Measurements from ENCODE around the gene STK32A. TPM values are rescaled to one million over a fixed set of nuclear protein-coding genes. Genes with fewer than 3 reads are reported as not detected.
A peak's percentile ranks its signal among the peaks of the same experiment; 100 is the strongest.

STK32A gene
- total RNA-seq, 1 experiment from 2014 or later = 1.3 TPM

DNA sequence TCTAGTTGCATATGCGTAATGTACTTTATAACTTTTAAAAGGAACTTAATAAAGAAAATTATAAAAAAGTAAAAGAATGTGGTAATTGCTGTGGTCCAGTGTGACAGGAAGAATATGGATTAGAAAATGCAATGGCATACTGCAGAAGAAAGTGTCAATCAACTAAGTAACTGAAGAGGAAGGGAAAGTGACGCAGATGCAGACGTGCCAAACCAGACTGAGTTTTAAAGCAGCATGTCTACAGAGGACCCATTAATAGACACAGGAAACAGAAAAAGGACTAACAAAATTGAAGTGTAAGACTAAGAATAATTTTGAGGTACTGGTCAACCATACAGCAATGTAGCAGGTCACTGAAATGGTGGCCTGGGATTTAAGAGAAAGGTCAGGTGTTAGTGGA lies 201.8 kb downstream of the STK32A start:
- H3K9me3 Mint-ChIP-seq = no peaks in the 10 kb centered on the region
- DNase-seq = no peak
- WGBS (ENCODE audit: extremely low coverage, insufficient read length, low lambda C conversion rate) = no CpG with 5 or more reads among the region's 3 CpGs
- H3K27me3 Mint-ChIP-seq (ENCODE audit: low read depth) = no peaks in the 10 kb centered on the region
- Histone ChIP-seq H3K27me3 (ENCODE audit: insufficient read depth, low read length) (no peaks in the 10 kb centered on the region), H3K18ac (ENCODE audit: insufficient read length, low read depth, low read length) (no peak overlapping the region), H3K14ac (ENCODE audit: insufficient read depth, low read length) (no peak overlapping the region), H3K4me2 (ENCODE audit: insufficient read depth, insufficient read length, low read length) (no peak overlapping the region), H2BK5ac (ENCODE audit: insufficient read length, low read length) (no peak overlapping the region), H2BK12ac (ENCODE audit: insufficient read length, low read depth, low read length) (no peak overlapping the region), H2BK120ac (ENCODE audit: low read depth, low read length, poor library complexity, severe bottlenecking) (no peak overlapping the region), H3K79me2 (ENCODE audit: insufficient read depth, low read length) (peaks cover 59% of the 10 kb centered on the region), H3K27ac (ENCODE audit: insufficient read length, low read depth, low read length) (no peak overlapping the region), H4K5ac (ENCODE audit: insufficient read length, low read depth, low read length) (no peak overlapping the region), H3K23me2 (ENCODE audit: insufficient read length, low read depth, low read length, poor library complexity, severe bottlenecking) (no peaks in the 10 kb centered on the region), H2BK15ac (ENCODE audit: low read depth, low read length) (no peak overlapping the region), H2AFZ (ENCODE audit: low read length) (no peak overlapping the region), H3K79me1 (ENCODE audit: insufficient read depth, low read depth, low read length, poor library complexity, severe bottlenecking) (peaks cover 11% of the 10 kb centered on the region), H3K56ac (ENCODE audit: insufficient read length, low read depth, low read length) (no peak overlapping the region), H2AK5ac (ENCODE audit: insufficient read length, low read length) (no peak overlapping the region), H3K9ac (ENCODE audit: extremely low read depth, insufficient read length, low read length) (no peak overlapping the region), H3K23ac (ENCODE audit: insufficient read length, low read depth, low read length) (no peak overlapping the region), H3K4me1 (ENCODE audit: insufficient read depth, low read length) (peaks cover 19% of the 10 kb centered on the region), H4K91ac (ENCODE audit: insufficient read length, low read depth, low read length) (no peak overlapping the region), H4K20me1 (ENCODE audit: control insufficient read depth, insufficient read depth, insufficient read length) (no peaks in the 10 kb centered on the region), H3K9me3 (ENCODE audit: control insufficient read depth, low read depth, low read length) (no peaks in the 10 kb centered on the region), H3T11ph (ENCODE audit: low read length) (no peak overlapping the region), H3K4ac (ENCODE audit: low read depth, low read length) (no peak overlapping the region), H4K8ac (replicated peaks; ENCODE audit: insufficient read length, low read depth, low read length) (no peak overlapping the region), H2BK20ac (ENCODE audit: low read depth, low read length, poor library complexity, severe bottlenecking) (no peak overlapping the region)
- H3K4me1 Mint-ChIP-seq = peaks cover 79 to 86% of the 10 kb centered on the region in 2 experiments
- peaks cover 12 to 69% (median 54%) of the 10 kb centered on the region in 3 experiments; a peak in 6 of 7 replicates for H3K36me3 Mint-ChIP-seq (ENCODE audit: insufficient read depth in 1 of 3, low read depth in 3 of 3)
- TF ChIP-seq, protein P1, sequence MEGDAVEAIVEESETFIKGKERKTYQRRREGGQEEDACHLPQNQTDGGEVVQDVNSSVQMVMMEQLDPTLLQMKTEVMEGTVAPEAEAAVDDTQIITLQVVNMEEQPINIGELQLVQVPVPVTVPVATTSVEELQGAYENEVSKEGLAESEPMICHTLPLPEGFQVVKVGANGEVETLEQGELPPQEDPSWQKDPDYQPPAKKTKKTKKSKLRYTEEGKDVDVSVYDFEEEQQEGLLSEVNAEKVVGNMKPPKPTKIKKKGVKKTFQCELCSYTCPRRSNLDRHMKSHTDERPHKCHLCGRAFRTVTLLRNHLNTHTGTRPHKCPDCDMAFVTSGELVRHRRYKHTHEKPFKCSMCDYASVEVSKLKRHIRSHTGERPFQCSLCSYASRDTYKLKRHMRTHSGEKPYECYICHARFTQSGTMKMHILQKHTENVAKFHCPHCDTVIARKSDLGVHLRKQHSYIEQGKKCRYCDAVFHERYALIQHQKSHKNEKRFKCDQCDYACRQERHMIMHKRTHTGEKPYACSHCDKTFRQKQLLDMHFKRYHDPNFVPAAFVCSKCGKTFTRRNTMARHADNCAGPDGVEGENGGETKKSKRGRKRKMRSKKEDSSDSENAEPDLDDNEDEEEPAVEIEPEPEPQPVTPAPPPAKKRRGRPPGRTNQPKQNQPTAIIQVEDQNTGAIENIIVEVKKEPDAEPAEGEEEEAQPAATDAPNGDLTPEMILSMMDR (conservative IDR thresholded peaks at IDR 0.05) = no peak
- H3K27ac Mint-ChIP-seq = peak overlapping the region in 1 of 3 experiments; percentile 41; a peak in 1 of 7 replicates
- no peak overlapping the region for H3K4me3 Mint-ChIP-seq

All from H9 (cell line).